Measurements from ENCODE around the gene TRIP13. TPM values are rescaled to one million over a fixed set of nuclear protein-coding genes. Genes with fewer than 3 reads are reported as not detected.

Gene TRIP13
- total and polyA plus RNA-seq, 2 of the 4 experiments (the other 2 are of a cell fraction): 17.1 to 35.5 TPM

DNA sequence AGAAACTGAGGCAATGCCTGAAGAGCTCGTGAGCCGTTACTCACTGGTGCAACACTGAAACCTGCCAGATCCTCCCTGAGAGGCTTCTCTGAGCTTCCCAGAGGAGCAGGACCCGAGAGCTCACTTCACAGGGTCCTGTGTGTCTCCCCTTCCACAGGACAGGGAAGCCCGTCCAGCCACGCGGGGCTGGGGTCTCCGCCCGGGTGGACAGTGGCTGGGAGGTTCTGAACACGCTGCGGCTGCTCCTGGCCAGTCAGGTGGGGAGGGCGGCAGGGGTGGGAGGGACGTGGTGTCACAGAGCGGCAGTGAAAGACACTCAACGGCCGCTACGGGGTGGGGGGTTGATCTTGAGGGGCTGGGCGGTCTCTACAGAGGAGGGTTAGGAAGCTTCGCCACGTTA lies 41.6 kb upstream of the TRIP13 start:
- CTCF ChIA-PET: no interaction called here
- no TSS peak for BruUV-seq (replicated peaks)
- H2BK15ac ChIP-seq (ENCODE audit: low read depth, low read length): no peak overlapping the region
- H3K9me1 ChIP-seq (ENCODE audit: insufficient read depth, low read length): peaks cover 2% of the 10 kb centered on the region; the same call in 1 of the 2 replicates
- ATAC-seq (ENCODE audit: low read depth) (no peak), DNase-seq (no peak)
- no peak overlapping the region for H4K5ac ChIP-seq (ENCODE audit: low read depth, low read length)
- no peak overlapping the region for H3K4ac ChIP-seq (ENCODE audit: low read depth, low read length)
- no peak overlapping the region for H3K4me2 ChIP-seq (ENCODE audit: low read depth, low read length)
- H3K27me3 ChIP-seq (ENCODE audit: control insufficient read depth, insufficient read depth, low read length): peaks cover 5% of the 10 kb centered on the region; the same call in 1 of the 2 replicates
- POLR2A ChIA-PET (ENCODE audit: unreplicated experiment): no interaction called here
- H3K36me3 ChIP-seq (ENCODE audit: control insufficient read depth, insufficient read depth, low read length): no peaks in the 10 kb centered on the region
- in situ Hi-C loops (cut with MboI; ENCODE audit: low sequenced_read_pairs) (no loop called here), dilution Hi-C loops (cut with HindIII; ENCODE audit: low sequenced_read_pairs, unreplicated experiment) (no loop called here), intact Hi-C loops (cut with micrococcal nuclease) (no loop called here)
- H4K91ac ChIP-seq (ENCODE audit: insufficient read depth, low read depth, low read length): no peak overlapping the region
- H2AFZ ChIP-seq (replicated peaks; ENCODE audit: low read length, poor library complexity): no peak overlapping the region
- H3K23ac ChIP-seq (ENCODE audit: low read depth, low read length): no peak overlapping the region
- H3K9ac ChIP-seq (ENCODE audit: low read depth, low read length): no peak overlapping the region
- H4K8ac ChIP-seq (ENCODE audit: low read depth in 2 of 2, low read length in 2 of 2): no peak overlapping the region
- H3K4me3 ChIP-seq (ENCODE audit: insufficient read depth, low read depth, low read length): no peak overlapping the region
- no peak overlapping the region for H2AK5ac ChIP-seq (ENCODE audit: low read depth, low read length)
- H3K56ac ChIP-seq (ENCODE audit: extremely low read depth, insufficient read depth, low read length): no peak overlapping the region
- no peaks in the 10 kb centered on the region for H3K4me1 ChIP-seq (ENCODE audit: control insufficient read depth, insufficient read depth, low read length)
- no peak overlapping the region for H3K18ac ChIP-seq (ENCODE audit: low read depth, low read length)
- H2BK20ac ChIP-seq (ENCODE audit: low read depth, low read length): no peak overlapping the region
- no peak overlapping the region for H3K14ac ChIP-seq (replicated peaks; ENCODE audit: low read depth, low read length)
- no peak overlapping the region for H3K27ac ChIP-seq (ENCODE audit: insufficient read depth, low read length)
- no peak overlapping the region for H2BK5ac ChIP-seq (ENCODE audit: low read depth, low read length, poor library complexity, severe bottlenecking)
- no peak for TF ChIP-seq RFX5 (IDR thresholded peaks at IDR 0.05; ENCODE audit: low read depth, low read length)
- no peak for TF ChIP-seq CTCF (conservative IDR thresholded peaks at IDR 0.05; ENCODE audit: low read depth, low read length)
- no peak for TF ChIP-seq ELK1 (IDR thresholded peaks at IDR 0.05; ENCODE audit: borderline replicate concordance, low read depth, low read length)
- no peak for TF ChIP-seq CEBPB (IDR thresholded peaks at IDR 0.05; ENCODE audit: low read depth, low read length)
- TF ChIP-seq FOS (IDR thresholded peaks at IDR 0.05; ENCODE audit: low read depth, low read length): no peak
- TF ChIP-seq USF2 (IDR thresholded peaks at IDR 0.05; ENCODE audit: low read depth, low read length): no peak
- TF ChIP-seq RAD21 (IDR thresholded peaks at IDR 0.05; ENCODE audit: low read length): no peak
- TF ChIP-seq CHD1 (IDR thresholded peaks at IDR 0.05; ENCODE audit: low read depth, low read length): no peak
- no peak for TF ChIP-seq MXI1 (IDR thresholded peaks at IDR 0.05; ENCODE audit: borderline replicate concordance, low read depth, low read length)
- no peak for TF ChIP-seq RCOR1 (IDR thresholded peaks at IDR 0.05; ENCODE audit: insufficient replicate concordance, low read length)
- TF ChIP-seq MAZ (IDR thresholded peaks at IDR 0.05; ENCODE audit: borderline replicate concordance, low read depth, low read length): no peak
- TF ChIP-seq POLR2A (IDR thresholded peaks at IDR 0.05; ENCODE audit: low read depth, low read length): no peak
- no peak for TF ChIP-seq NFE2L2 (IDR thresholded peaks at IDR 0.05; ENCODE audit: low read depth, low read length)
- no peak for TF ChIP-seq MAFK (IDR thresholded peaks at IDR 0.05; ENCODE audit: low read depth, low read length)
- no peak for TF ChIP-seq BHLHE40 (IDR thresholded peaks at IDR 0.05; ENCODE audit: low read depth, low read length)
- TF ChIP-seq SMC3 (IDR thresholded peaks at IDR 0.05; ENCODE audit: low read depth, low read length): no peak
- WGBS, 2 experiments (ENCODE audit: extremely low coverage in 2 of 2, insufficient read length in 1 of 2): 61% methylated on average over 5 of the region's 19 CpGs; no CpG with 5 or more reads in 1 of the 2 experiments
- no peak overlapping the region for H2AK9ac ChIP-seq (replicated peaks; ENCODE audit: low read depth, low read length, poor library complexity)
- no peak overlapping the region for H2BK120ac ChIP-seq (ENCODE audit: low read depth, low read length)
- no peaks in the 10 kb centered on the region for H3K9me3 ChIP-seq (ENCODE audit: control insufficient read depth, insufficient read depth, low read length)
- H4K20me1 ChIP-seq (ENCODE audit: insufficient read depth, low read length): peaks cover 3% of the 10 kb centered on the region
- H3K79me1 ChIP-seq (ENCODE audit: low read depth in 1 of 2, low read length in 2 of 2): no peaks in the 10 kb centered on the region

All from IMR-90 (cell line).